PC-3 (cell line): Measurements from ENCODE around the gene PCDHB5. TPM values are rescaled to one million over a fixed set of nuclear protein-coding genes. Genes with fewer than 3 reads are reported as not detected.
"Not testable (repeated sequence)": the region's sequence is repeated elsewhere in the genome, so short reads cannot be mapped to it uniquely, and the experiment has no call there.

ENCODE experiments used
- ATAC-seq: fragments of 200-7000 bp; cut with Tn5 transposase; 2 replicates; pipeline ENCODE4 v1.9.1; 2020; ENCODE audit warnings: mild to moderate bottlenecking, moderate library complexity
- BruUV-seq: library from RNA; stranded (reverse); fragments of 400-500 nt; replicated peaks from 2 replicates; lab custom pipeline; 2021; lab: Mats Ljungman, UMichigan
- CTCF ChIA-PET: fragments of 300-600 bp; sonication (Branson Sonifier 250); formaldehyde crosslinking; loops from one replicate; lab custom pipeline; 2022; ENCODE audit warnings: antibody characterized with exemption; lab: Charles Lee
- POLR2A ChIA-PET: fragments of 300-600 bp; sonication (Branson Sonifier 250); formaldehyde crosslinking; loops from one replicate; lab custom pipeline; 2022; ENCODE audit warnings: antibody characterized with exemption; ENCODE audit not compliant: unreplicated experiment; lab: Charles Lee
- DNase-seq: peaks from one replicate; pipeline ENCODE4 v3.0.0-alpha.2; 2015
- H2AFZ ChIP-seq: fragments of 300-600 bp; sonication (generic); 2 replicates; pipeline ENCODE4 v1.6.0; 2016; ENCODE audit warnings: antibody characterized with exemption, low read length
- H3F3A ChIP-seq: fragments of 300-600 bp; sonication (generic); one replicate; pipeline ENCODE4 v1.6.0; 2017; ENCODE audit warnings: antibody characterized with exemption, low read length, control low read depth, mild to moderate bottlenecking; ENCODE audit not compliant: unreplicated experiment
- H3K27ac ChIP-seq: fragments of 300-600 bp; sonication (generic); 2 replicates; pipeline ENCODE4 v1.5.1; 2016; ENCODE audit warnings: mild to moderate bottlenecking, low read length
- H3K27me3 ChIP-seq: fragments of 300-600 bp; sonication (generic); 2 replicates; pipeline ENCODE4 v1.6.1; 2016; ENCODE audit warnings: low read length, mixed read lengths
- H3K36me3 ChIP-seq: fragments of 300-600 bp; sonication (generic); 2 replicates; pipeline ENCODE4 v1.6.1; 2016; ENCODE audit warnings: low read depth, mixed run types, low read length, mixed read lengths
- H3K4me1 ChIP-seq: fragments of 300-600 bp; sonication (generic); 2 replicates; pipeline ENCODE4 v1.5.1; 2016; ENCODE audit warnings: low read length; ENCODE audit not compliant: insufficient read depth
- H3K4me2 ChIP-seq: fragments of 300-600 bp; sonication (generic); 2 replicates; pipeline ENCODE4 v1.6.0; 2016; ENCODE audit warnings: low read length
- H3K4me3 ChIP-seq: fragments of 300-600 bp; sonication (generic); 2 replicates; pipeline ENCODE4 v1.5.1; 2016; ENCODE audit warnings: mild to moderate bottlenecking, low read length, mixed read lengths
- H3K79me2 ChIP-seq: fragments of 300-600 bp; sonication (generic); 2 replicates; pipeline ENCODE4 v1.6.1; 2017; ENCODE audit warnings: low read length, mixed read lengths
- H3K9ac ChIP-seq: fragments of 300-600 bp; sonication (generic); 2 replicates; pipeline ENCODE4 v1.6.0; 2016; ENCODE audit warnings: mild to moderate bottlenecking, low read length
- H3K9me2 ChIP-seq: fragments of 300-600 bp; sonication (generic); replicated peaks from 2 replicates; pipeline ENCODE4 v1.6.1; 2016; ENCODE audit warnings: mixed run types, low read length, mixed read lengths
- H3K9me3 ChIP-seq: fragments of 300-600 bp; sonication (generic); 2 replicates; pipeline ENCODE4 v1.6.1; 2016; ENCODE audit warnings: low read length, mixed read lengths
- H4K20me1 ChIP-seq: fragments of 300-600 bp; sonication (generic); 2 replicates; pipeline ENCODE4 v1.6.1; 2016; ENCODE audit warnings: low read length, mixed read lengths
- CTCF ChIP-seq: fragments of 300-600 bp; sonication (generic); conservative IDR thresholded peaks from 2 replicates; pipeline ENCODE4 v1.5.1; 2017; ENCODE audit warnings: antibody characterized with exemption, low read depth, mild to moderate bottlenecking, low read length
- EZH2 ChIP-seq: fragments of 300-600 bp; sonication (generic); IDR thresholded peaks from one replicate; pipeline ENCODE4 v1.6.1; 2017; ENCODE audit warnings: antibody characterized with exemption, mild to moderate bottlenecking, low read length; ENCODE audit not compliant: unreplicated experiment
- EZH2phosphoT487 ChIP-seq: fragments of 300-600 bp; sonication (generic); IDR thresholded peaks from 2 replicates; pipeline ENCODE4 v1.6.1; 2018; ENCODE audit warnings: mild to moderate bottlenecking, antibody characterized with exemption, low read length, borderline replicate concordance
- intact Hi-C: fragments of 100-400 bp; cut with micrococcal nuclease; formaldehyde crosslinking; loops from 2 replicates; pipeline ENCODE4 v1.9.0; 2023
- total RNA-seq: library from RNA; depleted of rRNA; stranded (reverse); fragments of >200 nt; gene quantifications from 2 replicates; pipeline ENCODE4 v1.2.3, GENCODE V29; 2014

The PCDHB5 gene
- total RNA-seq, 1 experiment from 2014 or later = 0.69 TPM

GRCh38 chr5:141100243-141100805 lies 34.7 kb upstream of the PCDHB5 start, which contains the start of gene PCDHB3:
TSS of gene PCDHB3 (plus strand) at chr5:141100473. CDS start at chr5:141100650, 177 bp downstream.
- TF ChIP-seq EZH2phosphoT487 (no peak), CTCF (no peak), EZH2 (no peak)
- Histone ChIP-seq H3K4me2 (no peak within 1 kb of the TSS), H3K27me3 (no peaks in the 10 kb centered on the region), H3K4me1 (no peaks in the 10 kb centered on the region), H3F3A (no peaks in the 10 kb centered on the region), H3K79me2 (0 out of 2 replicates have a peak, but pooled peaks cover 5% of the 10 kb centered on the region), H3K9me3 (0 out of 2 replicates have a peak, but pooled peaks cover 4% of the 10 kb centered on the region), H4K20me1 (no peaks in the 10 kb centered on the region), H3K36me3 (peaks cover 3% of the 10 kb centered on the region; the same call in 1 of the 2 replicates), H2AFZ (no peak within 1 kb of the TSS), H3K9me2 (no peaks in the 10 kb centered on the region), H3K9ac (no peak within 1 kb of the TSS), H3K4me3 (no peak within 1 kb of the TSS), H3K27ac (no peak within 1 kb of the TSS)
- no peak for ATAC-seq
- ChIA-PET POLR2A (no interaction called here), CTCF (no interaction called here)
- no peak for DNase-seq
- intact Hi-C loops = no loop called here
- no TSS peak for BruUV-seq

DNA sequence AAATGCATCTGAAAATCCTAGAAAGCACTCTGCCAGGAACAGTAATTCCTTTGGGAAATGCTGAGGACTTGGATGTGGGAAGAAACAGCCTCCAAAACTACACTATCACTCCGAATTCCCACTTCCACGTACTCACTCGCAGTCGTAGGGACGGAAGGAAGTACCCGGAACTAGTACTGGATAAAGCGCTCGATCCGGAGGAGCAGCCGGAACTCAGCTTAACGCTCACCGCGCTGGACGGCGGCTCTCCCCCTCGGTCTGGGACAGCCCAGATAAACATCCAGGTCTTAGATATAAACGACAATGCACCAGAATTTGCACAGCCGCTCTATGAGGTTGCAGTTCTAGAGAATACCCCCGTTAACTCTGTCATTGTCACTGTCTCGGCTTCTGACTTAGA lies 33.9 kb upstream of the PCDHB5 start:
- H3K4me1 ChIP-seq = no peaks in the 10 kb centered on the region
- no peaks in the 10 kb centered on the region; the same call in 1 of the 2 replicates for H3K36me3 ChIP-seq
- H3K9ac ChIP-seq = no peak overlapping the region
- no peak overlapping the region for H3K4me3 ChIP-seq
- TF ChIP-seq EZH2phosphoT487 (no peak), CTCF (no peak), EZH2 (no peak)
- no peaks in the 10 kb centered on the region for H3K9me2 ChIP-seq
- intact Hi-C loops = no loop called here
- no peaks in the 10 kb centered on the region for H4K20me1 ChIP-seq
- no TSS peak for BruUV-seq
- no peaks in the 10 kb centered on the region for H3K79me2 ChIP-seq
- H3F3A ChIP-seq = no peaks in the 10 kb centered on the region
- 0 out of 2 replicates have a peak, but pooled peaks cover 4% of the 10 kb centered on the region for H3K9me3 ChIP-seq
- DNase-seq (no peak), ATAC-seq (no peak)
- CTCF ChIA-PET = no interaction called here
- no peak overlapping the region for H2AFZ ChIP-seq
- no peak overlapping the region for H3K27ac ChIP-seq
- H3K4me2 ChIP-seq = no peak overlapping the region
- H3K27me3 ChIP-seq = no peaks in the 10 kb centered on the region
- POLR2A ChIA-PET = interaction anchor here (0.6 kb wide), 1 partner anchor 245 kb away, joined by 4 read pairs; no protein-coding TSS in a partner anchor

- BruUV-seq, H3K27me3 ChIP-seq, H2AFZ ChIP-seq, H3K79me2 ChIP-seq, H3K4me2 ChIP-seq, H4K20me1 ChIP-seq, intact Hi-C loops, H3K27ac ChIP-seq, H3F3A ChIP-seq, ATAC-seq, H3K9me2 ChIP-seq, H3K9ac ChIP-seq, DNase-seq, H3K4me1 ChIP-seq, H3K9me3 ChIP-seq, H3K4me3 ChIP-seq, POLR2A ChIA-PET, CTCF ChIA-PET, H3K36me3 ChIP-seq: not testable (repeated sequence)
Measured at GRCh38 chr5:141102070-141102469, 32.9 kb upstream of the PCDHB5 start.

- H3K9ac ChIP-seq, DNase-seq, H4K20me1 ChIP-seq, H3K4me3 ChIP-seq, H3K36me3 ChIP-seq, H3F3A ChIP-seq, H3K27me3 ChIP-seq, H3K9me2 ChIP-seq, CTCF ChIA-PET, POLR2A ChIA-PET, H3K4me1 ChIP-seq, ATAC-seq, H3K9me3 ChIP-seq, H3K4me2 ChIP-seq, H3K27ac ChIP-seq, H2AFZ ChIP-seq, H3K79me2 ChIP-seq, intact Hi-C loops, BruUV-seq: not testable (repeated sequence)
Measured at GRCh38 chr5:141102471-141102870, 32.5 kb upstream of the PCDHB5 start.
